ENCODE results near the gene WIPF3. TPM values are rescaled to one million over a fixed set of nuclear protein-coding genes. Genes with fewer than 3 reads are reported as not detected.

WIPF3 gene
- total RNA-seq, 2 donors from 2014 or later, result 1.6 to 2.3 TPM

DNA sequence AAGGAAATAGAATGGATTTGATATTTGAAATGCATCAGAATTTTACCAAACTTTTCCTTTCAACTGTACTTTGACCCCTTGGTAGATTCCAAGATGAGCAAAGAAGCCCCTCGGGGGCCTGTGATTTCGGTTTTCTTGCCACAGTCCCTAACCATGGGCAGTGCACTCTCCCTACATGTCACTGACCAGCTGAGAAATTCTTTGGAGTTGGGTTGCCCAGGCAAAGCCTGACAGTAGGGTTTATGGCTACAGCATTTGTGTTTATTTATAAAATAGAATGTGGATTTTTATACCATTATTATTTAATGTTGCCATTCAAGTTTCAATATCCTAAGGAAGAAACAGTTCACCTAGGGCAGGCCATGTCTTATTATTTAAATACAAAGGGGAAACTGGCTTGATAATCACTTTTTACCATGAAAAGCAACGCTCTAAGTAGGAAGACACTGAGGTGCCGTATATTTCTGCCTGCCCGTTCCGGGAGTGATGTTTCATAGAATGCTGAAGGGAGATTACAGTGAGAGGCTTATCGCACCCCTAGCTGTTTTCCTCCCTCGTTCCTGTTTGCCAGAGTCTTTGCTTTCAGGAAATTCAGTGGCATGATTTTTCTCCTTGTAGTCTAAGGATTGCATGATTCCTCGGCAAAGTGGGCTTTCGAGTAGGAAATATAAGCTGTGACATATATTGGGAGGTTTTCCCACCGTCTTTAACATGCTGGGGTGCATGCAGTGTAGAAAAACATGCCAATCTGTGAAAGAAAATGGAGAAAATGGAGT, 35.8 kb downstream of the WIPF3 start:
- TF ChIP-seq, protein P1, sequence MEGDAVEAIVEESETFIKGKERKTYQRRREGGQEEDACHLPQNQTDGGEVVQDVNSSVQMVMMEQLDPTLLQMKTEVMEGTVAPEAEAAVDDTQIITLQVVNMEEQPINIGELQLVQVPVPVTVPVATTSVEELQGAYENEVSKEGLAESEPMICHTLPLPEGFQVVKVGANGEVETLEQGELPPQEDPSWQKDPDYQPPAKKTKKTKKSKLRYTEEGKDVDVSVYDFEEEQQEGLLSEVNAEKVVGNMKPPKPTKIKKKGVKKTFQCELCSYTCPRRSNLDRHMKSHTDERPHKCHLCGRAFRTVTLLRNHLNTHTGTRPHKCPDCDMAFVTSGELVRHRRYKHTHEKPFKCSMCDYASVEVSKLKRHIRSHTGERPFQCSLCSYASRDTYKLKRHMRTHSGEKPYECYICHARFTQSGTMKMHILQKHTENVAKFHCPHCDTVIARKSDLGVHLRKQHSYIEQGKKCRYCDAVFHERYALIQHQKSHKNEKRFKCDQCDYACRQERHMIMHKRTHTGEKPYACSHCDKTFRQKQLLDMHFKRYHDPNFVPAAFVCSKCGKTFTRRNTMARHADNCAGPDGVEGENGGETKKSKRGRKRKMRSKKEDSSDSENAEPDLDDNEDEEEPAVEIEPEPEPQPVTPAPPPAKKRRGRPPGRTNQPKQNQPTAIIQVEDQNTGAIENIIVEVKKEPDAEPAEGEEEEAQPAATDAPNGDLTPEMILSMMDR (IDR thresholded peaks at IDR 0.05), result no peak
- Histone ChIP-seq H3K4me3 (no peak overlapping the region), H3K27me3 (no peaks in the 10 kb centered on the region), H3K36me3 (no peaks in the 10 kb centered on the region), H3K9me3 (no peaks in the 10 kb centered on the region), H3K4me1 (no peaks in the 10 kb centered on the region), H3K27ac (no peak overlapping the region), H3K9ac (ENCODE audit: low read depth in 2 of 2, low read length in 2 of 2) (no peak overlapping the region)
- intact Hi-C loops (cut with DNase I), result no loop called here
- no peak for DNase-seq

DNA sequence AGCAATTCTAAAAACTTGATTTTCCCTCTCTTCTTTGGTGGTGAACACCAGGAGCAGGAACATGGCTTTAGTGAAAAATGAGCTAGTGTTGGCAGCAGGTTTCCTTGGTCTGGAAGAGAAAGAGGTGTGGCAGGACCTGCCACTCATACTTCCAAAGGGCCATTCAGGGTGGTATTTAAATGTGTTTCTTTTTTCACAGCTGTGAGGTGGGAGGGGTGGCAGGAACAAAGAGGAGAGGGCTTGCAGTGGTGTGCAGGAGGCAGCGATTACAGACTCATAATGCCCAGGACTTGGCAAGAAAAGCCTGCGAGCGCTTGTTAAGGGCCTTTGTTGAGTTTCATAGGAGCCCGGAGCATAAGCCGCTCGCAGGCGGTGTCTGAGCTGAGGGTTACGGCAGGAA, 36.8 kb downstream of the WIPF3 start:
- Histone ChIP-seq H3K27ac (no peak overlapping the region), H3K36me3 (no peaks in the 10 kb centered on the region), H3K27me3 (no peaks in the 10 kb centered on the region), H3K4me1 (no peaks in the 10 kb centered on the region), H3K9me3 (no peaks in the 10 kb centered on the region), H3K9ac (ENCODE audit: low read depth in 2 of 2, low read length in 2 of 2) (no peak overlapping the region), H3K4me3 (no peak overlapping the region)
- intact Hi-C loops (cut with DNase I), result no loop called here
- TF ChIP-seq, protein P1 (IDR thresholded peaks at IDR 0.05), result no peak
- no peak for DNase-seq

DNA sequence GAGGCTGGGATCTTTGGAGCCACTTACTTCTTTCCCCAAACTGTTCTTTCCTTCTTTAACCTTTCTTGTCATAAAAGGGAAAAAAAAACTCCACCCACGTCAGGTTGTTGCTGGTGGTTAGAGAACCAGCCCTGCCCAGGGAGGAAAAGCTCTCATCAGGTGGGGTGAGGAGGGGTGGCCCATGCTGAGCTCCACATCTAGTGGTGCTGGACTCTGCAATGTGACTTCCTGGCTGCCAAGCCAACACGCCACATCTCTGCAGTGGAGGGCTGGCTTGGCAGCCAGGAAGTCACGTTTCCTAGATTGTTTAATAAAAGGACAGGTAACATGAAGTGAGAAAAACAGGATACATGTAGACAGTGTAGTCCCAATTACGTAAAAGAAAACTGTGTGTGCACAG, 37.4 kb downstream of the WIPF3 start:
- no peaks in the 10 kb centered on the region for H3K4me1 ChIP-seq

DNA sequence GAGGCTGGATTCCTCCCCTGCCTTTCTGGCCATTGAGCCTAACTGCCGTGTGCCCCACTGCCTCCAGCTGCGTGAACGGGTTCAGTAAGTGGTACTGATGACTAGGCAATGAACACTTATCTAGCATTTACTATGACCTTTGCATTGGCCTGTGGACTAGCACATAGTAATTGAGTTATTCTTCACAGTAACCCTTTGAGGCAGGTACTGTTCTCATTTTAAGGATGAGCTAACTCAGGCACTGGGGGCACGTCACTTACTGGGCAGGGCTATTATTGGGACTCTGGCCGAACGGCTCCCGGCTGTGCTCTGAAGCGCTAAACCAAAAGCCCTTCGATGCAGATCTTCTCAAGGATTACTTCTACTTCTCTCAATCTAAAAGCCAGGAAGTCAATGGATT, 38.3 kb downstream of the WIPF3 start:
- no peak overlapping the region for H3K27ac ChIP-seq

More for the DNA sequence above, 37.4 kb downstream of the WIPF3 start:
- Histone ChIP-seq H3K27ac (no peak overlapping the region), H3K9ac (ENCODE audit: low read depth in 2 of 2, low read length in 2 of 2) (no peak overlapping the region), H3K27me3 (no peaks in the 10 kb centered on the region), H3K36me3 (no peaks in the 10 kb centered on the region), H3K4me3 (no peak overlapping the region), H3K9me3 (no peaks in the 10 kb centered on the region)
- no peak for DNase-seq
- intact Hi-C loops (cut with DNase I), result no loop called here
- TF ChIP-seq, protein P1 (IDR thresholded peaks at IDR 0.05), result no peak

DNA sequence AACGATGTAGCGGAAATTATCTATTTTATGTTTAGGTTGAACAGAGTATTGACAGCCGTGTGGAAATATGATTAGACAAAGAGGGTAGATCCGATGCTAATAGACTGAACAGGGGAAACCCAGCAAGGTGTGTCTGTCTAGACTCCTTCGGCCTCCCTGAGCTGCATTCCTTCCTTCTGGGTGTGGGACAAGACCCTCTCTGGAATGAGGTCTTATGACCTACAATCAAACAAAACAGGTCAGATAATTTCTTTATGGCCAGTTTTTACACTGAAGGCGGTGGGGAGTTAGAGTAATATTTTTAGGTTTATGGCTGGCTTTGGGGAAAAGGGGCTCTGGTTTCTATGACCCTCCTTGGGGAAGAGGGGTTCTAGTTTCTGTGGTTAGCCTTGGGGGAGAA, 41.2 kb downstream of the WIPF3 start:
- DNase-seq, result no peak
- TF ChIP-seq, protein P1 (IDR thresholded peaks at IDR 0.05), result no peak
- intact Hi-C loops (cut with DNase I), result no loop called here

More for the DNA sequence above, 38.3 kb downstream of the WIPF3 start:
- no peaks in the 10 kb centered on the region for H3K4me1 ChIP-seq
- H3K27me3 ChIP-seq, result no peaks in the 10 kb centered on the region
- intact Hi-C loops (cut with DNase I), result no loop called here
- H3K36me3 ChIP-seq, result no peaks in the 10 kb centered on the region
- no peak overlapping the region for H3K9ac ChIP-seq (ENCODE audit: low read depth in 2 of 2, low read length in 2 of 2)
- no peak for DNase-seq
- H3K4me3 ChIP-seq, result no peak overlapping the region
- H3K9me3 ChIP-seq, result no peaks in the 10 kb centered on the region
- TF ChIP-seq, protein P1 (IDR thresholded peaks at IDR 0.05), result no peak

More for the DNA sequence above, 41.2 kb downstream of the WIPF3 start:
- no peak overlapping the region for H3K9ac ChIP-seq (ENCODE audit: low read depth in 2 of 2, low read length in 2 of 2)
- H3K4me3 ChIP-seq, result no peak overlapping the region
- no peak overlapping the region for H3K27ac ChIP-seq
- H3K36me3 ChIP-seq, result no peaks in the 10 kb centered on the region
- no peaks in the 10 kb centered on the region for H3K9me3 ChIP-seq
- H3K4me1 ChIP-seq, result no peaks in the 10 kb centered on the region
- no peaks in the 10 kb centered on the region for H3K27me3 ChIP-seq
